ENCODE measurements around the gene SLC4A1.
"Not testable (repeated sequence)": the region's sequence is repeated elsewhere in the genome, so short reads cannot be mapped to it uniquely, and the experiment has no call there.

Gene SLC4A1

GRCh38 chr17:44257815-44258760 lies 9.8 kb downstream of the SLC4A1 start:
- in situ Hi-C loops (cut with MboI; ENCODE audit: low sequenced_read_pairs) = no loop called here

- in situ Hi-C loops (cut with MboI; ENCODE audit: low sequenced_read_pairs) = no loop called here
Measured at GRCh38 chr17:44256671-44257070, 11.3 kb downstream of the SLC4A1 start.

GRCh38 chr17:44255915-44256314 lies 12.0 kb downstream of the SLC4A1 start:
- in situ Hi-C loops (cut with MboI; ENCODE audit: low sequenced_read_pairs) = no loop called here

- in situ Hi-C loops (cut with MboI; ENCODE audit: low sequenced_read_pairs) = no loop called here
Measured at GRCh38 chr17:44254361-44255095, 13.4 kb downstream of the SLC4A1 start.

- in situ Hi-C loops (cut with MboI; ENCODE audit: low sequenced_read_pairs) = no loop called here
Measured at GRCh38 chr17:44253006-44253405, 14.9 kb downstream of the SLC4A1 start.

GRCh38 chr17:44251062-44251461 lies 16.9 kb downstream of the SLC4A1 start:
- in situ Hi-C loops (cut with MboI; ENCODE audit: low sequenced_read_pairs) = no loop called here

GRCh38 chr17:44249501-44250246 lies 18.3 kb downstream of the SLC4A1 start:
- in situ Hi-C loops (cut with MboI; ENCODE audit: low sequenced_read_pairs) = no loop called here

- in situ Hi-C loops (cut with MboI; ENCODE audit: low sequenced_read_pairs) = no loop called here
Measured at GRCh38 chr17:44247876-44248736, 19.8 kb downstream of the SLC4A1 start.

- in situ Hi-C loops (cut with MboI; ENCODE audit: low sequenced_read_pairs) = no loop called here
Measured at GRCh38 chr17:44247440-44247841, 20.5 kb downstream of the SLC4A1 start.

GRCh38 chr17:44241106-44241624 lies 26.8 kb downstream of the SLC4A1 start:
- in situ Hi-C loops (cut with MboI; ENCODE audit: low sequenced_read_pairs) = no loop called here

GRCh38 chr17:44237886-44238285 lies 30.0 kb downstream of the SLC4A1 start:
- in situ Hi-C loops (cut with MboI; ENCODE audit: low sequenced_read_pairs) = not testable (repeated sequence)

GRCh38 chr17:44236444-44236991 lies 31.4 kb downstream of the SLC4A1 start:
- in situ Hi-C loops (cut with MboI; ENCODE audit: low sequenced_read_pairs) = no loop called here

- in situ Hi-C loops (cut with MboI; ENCODE audit: low sequenced_read_pairs) = no loop called here
Measured at GRCh38 chr17:44235583-44235936, 32.4 kb downstream of the SLC4A1 start.

GRCh38 chr17:44233582-44233981 lies 34.4 kb downstream of the SLC4A1 start:
- in situ Hi-C loops (cut with MboI; ENCODE audit: low sequenced_read_pairs) = no loop called here

- in situ Hi-C loops (cut with MboI; ENCODE audit: low sequenced_read_pairs) = no loop called here
Measured at GRCh38 chr17:44232061-44232460, 35.9 kb downstream of the SLC4A1 start.

GRCh38 chr17:44230140-44230539 lies 37.8 kb downstream of the SLC4A1 start:
- in situ Hi-C loops (cut with MboI; ENCODE audit: low sequenced_read_pairs) = no loop called here

- in situ Hi-C loops (cut with MboI; ENCODE audit: low sequenced_read_pairs) = loop anchor here (10.0 kb wide), 1 partner anchor 96 kb away; the partner anchor contains the start of gene SLC25A39
Measured at GRCh38 chr17:44229090-44229489, 38.8 kb downstream of the SLC4A1 start.

GRCh38 chr17:44223541-44224071 lies 44.3 kb downstream of the SLC4A1 start:
- in situ Hi-C loops (cut with MboI; ENCODE audit: low sequenced_read_pairs) = loop anchor here (10.0 to 25.0 kb wide), 2 partner anchors 101 to 289 kb away; partner anchors contain the start of genes GPATCH8 and SLC25A39
